Nucleus accumbens (tissue), 56 donors: Measurements from ENCODE around the gene ARHGAP23.

Experiments used
- DNase-seq, 56 donors: peaks; one replicate each; lab custom pipeline; 2025; lab: John Stamatoyannopoulos, UW

Gene ARHGAP23, protein sequence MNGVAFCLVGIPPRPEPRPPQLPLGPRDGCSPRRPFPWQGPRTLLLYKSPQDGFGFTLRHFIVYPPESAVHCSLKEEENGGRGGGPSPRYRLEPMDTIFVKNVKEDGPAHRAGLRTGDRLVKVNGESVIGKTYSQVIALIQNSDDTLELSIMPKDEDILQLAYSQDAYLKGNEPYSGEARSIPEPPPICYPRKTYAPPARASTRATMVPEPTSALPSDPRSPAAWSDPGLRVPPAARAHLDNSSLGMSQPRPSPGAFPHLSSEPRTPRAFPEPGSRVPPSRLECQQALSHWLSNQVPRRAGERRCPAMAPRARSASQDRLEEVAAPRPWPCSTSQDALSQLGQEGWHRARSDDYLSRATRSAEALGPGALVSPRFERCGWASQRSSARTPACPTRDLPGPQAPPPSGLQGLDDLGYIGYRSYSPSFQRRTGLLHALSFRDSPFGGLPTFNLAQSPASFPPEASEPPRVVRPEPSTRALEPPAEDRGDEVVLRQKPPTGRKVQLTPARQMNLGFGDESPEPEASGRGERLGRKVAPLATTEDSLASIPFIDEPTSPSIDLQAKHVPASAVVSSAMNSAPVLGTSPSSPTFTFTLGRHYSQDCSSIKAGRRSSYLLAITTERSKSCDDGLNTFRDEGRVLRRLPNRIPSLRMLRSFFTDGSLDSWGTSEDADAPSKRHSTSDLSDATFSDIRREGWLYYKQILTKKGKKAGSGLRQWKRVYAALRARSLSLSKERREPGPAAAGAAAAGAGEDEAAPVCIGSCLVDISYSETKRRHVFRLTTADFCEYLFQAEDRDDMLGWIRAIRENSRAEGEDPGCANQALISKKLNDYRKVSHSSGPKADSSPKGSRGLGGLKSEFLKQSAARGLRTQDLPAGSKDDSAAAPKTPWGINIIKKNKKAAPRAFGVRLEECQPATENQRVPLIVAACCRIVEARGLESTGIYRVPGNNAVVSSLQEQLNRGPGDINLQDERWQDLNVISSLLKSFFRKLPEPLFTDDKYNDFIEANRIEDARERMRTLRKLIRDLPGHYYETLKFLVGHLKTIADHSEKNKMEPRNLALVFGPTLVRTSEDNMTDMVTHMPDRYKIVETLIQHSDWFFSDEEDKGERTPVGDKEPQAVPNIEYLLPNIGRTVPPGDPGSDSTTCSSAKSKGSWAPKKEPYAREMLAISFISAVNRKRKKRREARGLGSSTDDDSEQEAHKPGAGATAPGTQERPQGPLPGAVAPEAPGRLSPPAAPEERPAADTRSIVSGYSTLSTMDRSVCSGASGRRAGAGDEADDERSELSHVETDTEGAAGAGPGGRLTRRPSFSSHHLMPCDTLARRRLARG (N-terminal part only)

DNA sequence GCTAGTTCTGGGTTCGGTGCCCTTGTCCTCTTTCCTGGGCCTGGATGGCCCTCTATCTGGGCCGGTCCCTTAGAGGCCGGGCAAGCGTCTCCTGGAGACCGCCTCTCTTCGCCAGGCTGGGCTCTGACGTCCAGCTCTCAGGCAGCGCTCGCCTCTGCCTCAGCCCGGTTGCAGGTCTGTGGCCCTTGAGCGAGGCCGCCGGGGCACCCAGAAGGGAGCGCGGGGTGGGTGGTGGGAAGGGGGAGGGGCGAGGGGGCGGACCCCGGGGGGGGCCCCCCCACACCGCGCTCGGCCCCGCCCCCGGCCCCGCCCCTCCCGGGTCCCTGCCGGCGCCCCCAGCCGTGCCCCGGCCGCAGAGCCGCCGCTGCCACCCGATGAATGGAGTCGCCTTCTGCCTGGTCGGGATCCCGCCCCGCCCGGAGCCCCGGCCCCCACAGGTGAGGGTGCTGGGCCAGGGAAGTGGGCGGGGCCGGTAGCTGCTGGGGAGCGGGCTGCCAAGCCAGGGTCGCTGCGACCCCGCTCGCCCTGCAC lies at the start of gene ARHGAP23:
Gene ARHGAP23 (plus strand): TSS at position 353 of the 531 bp plus-strand sequence. CDS start 22 bp downstream, at position 375.
- peak in 50 of 56 donors; percentile 39 to 89 (median 73) for DNase-seq

DNA sequence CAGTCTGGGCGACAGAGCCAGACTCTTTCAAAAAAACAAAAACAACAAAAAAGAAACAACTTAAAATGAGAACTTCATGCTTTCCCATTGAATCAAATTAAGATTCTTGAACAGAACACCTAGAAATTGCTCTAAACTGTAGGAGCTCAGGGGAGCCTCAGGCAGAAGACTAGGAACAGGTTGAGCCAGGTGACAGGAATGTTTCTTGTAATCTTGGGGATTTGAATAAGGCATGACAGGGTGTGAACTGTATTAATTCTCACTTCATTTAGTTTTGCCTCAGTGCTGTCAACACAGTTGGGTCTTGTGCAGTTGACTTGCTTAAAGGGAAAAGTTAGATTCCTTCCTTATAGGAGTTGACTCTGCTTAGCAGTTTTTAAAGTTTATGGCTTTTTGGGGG lies 48.8 kb upstream of the ARHGAP23 start:
- no peak for DNase-seq

DNA sequence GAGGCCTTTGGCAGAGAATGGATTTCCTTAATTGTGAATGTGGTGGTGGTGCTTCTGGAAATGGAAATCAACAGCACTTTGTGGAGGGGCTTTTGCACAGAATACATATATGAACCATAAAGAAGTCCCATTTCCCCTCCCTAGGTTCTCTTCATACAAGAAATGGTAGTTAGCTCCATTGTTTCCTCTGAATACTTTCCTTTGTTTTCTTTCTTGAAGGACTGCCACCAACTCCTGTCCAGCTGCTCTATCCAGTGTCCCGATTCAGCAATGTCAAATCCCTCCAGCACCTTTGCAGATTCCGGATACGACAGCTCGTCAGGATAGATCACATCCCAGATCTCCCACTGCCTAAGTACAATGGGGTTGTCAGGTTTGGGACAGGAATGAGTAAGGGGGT lies 33.2 kb upstream of the ARHGAP23 start:
- no peak for DNase-seq

DNA sequence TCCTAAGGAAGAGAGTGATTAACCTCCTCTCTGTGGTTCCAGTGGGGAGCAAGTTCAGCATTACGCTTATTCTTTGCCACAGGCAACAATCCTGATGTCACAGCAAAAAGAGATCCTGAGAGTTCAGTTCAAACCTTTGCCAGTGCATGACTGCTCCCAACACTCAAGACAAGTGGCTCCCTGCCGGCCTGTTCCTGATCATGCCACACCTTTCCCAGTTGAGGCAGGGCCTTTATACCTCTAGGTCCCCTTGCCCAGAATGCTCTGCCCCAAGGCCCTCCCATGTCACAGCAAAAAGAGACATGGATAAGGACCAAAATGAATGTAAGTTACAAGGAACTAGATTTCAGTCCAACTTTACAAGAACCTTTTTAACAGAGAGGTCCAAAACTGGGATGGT lies 31.0 kb upstream of the ARHGAP23 start:
- DNase-seq: no peak

DNA sequence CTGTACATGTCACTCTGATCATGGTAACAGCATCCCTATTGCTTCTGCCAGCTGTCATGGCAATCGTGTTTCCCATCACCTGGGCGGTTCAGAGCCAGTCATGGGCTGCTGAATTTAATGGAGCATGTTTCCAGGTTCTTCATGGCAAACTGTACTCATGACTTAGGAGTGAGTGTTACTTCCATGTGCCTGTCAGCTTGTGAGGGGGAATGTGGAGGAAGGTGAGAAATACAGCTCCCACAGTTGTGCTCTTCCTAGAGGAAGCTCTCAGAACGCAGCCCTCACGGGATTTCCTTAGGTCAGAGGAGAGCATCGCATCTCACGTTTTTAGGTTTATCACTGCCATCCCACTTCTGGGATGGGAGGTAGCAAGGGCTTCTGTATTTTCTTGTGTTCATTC lies 28.0 kb upstream of the ARHGAP23 start:
- peak in 4 of 56 donors; percentile 5 to 10 (median 8) for DNase-seq

DNA sequence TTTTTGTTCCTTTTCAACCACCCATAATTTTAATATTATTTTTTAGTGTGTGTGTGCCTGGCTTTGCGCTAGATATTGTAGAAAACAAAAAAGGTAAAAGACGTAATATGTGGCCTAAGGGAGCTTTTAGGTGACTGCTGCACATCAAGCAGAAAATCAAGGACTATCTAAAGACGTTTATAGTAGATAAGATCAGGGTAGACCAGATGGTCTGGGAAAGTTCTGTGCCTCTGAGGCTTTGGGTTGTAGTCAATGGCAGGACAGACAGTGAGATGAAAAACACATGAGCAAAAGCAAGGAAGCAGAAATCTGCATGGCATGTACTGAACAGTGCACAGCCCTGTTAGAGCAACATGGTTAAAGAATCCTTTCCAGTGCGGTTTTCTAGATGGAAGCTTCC lies 26.8 kb upstream of the ARHGAP23 start:
- DNase-seq: no peak

DNA sequence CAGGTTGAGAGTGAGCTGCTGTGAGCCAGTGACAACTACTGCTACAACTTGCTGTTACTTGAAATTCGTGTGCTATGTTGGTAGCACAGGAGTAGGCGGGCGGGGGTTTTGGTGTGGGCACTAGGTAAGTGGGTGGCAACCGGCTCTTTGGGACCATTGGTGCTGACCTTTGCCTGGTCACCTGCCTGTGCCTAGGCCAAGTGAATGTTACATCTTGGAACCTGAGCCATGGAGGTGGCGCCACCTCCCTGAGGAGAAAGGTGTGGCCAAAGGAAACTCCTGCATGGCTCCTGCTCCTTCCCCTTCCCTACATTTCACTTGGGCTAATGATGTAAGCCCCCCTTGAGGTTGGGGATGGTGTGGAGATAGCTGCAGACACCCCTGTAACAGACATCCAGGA lies 25.4 kb upstream of the ARHGAP23 start:
- no peak for DNase-seq

DNA sequence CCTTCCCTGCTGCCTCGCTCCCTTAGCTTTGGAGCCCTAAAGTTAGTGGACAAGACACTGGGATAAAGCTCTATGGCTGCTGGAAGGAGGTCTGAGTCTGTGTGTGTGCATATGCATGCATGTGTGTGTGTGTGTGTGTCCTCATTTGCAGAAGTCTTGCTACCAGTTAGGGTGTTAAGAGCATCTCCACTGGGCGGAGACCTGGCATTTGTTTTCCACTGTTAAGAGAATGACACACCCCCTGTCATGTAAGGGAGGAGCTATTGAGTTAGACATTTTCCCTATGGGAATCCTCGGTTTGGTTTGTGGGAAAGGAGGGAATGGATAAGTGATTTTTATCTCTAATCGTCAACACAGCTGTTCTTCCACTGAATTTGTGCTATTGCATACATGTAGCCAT lies 24.8 kb upstream of the ARHGAP23 start:
- no peak for DNase-seq

DNA sequence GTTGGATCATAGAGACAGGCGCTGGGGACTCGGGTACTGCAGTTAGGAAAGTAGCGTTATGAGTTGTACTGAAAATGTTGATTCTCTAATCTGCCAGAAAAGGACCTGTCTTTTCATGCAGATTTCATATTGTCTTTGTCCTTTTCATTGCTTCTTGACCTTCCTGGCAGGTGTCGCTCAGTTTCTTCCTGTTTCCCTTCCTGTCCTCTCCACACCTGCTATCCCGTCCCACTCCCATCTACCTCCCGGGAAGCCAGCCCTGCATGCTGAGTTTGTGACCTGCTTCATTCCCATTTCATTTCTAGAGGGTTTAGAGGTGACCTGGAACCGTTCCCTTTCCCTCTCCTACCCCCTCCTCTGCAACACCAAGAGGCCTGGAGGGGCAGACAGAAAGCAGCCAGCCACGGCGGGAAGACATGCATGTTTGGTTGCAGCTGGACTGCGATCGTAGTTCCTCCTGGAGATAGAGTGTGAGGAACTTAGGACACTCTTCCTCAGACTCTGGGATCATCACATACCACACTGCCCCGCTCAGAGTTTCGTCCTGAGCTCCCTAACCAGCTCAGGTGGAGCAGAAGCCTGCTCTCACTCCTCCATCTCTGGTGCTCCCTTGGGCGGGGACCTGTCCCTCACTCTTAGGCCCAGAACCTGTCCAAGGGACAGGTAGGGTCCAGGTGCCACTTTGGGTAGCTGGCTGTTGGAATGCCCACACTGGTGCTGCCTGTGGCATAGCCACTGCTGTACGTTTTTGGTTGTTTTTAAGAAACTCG lies 23.9 kb upstream of the ARHGAP23 start:
- no peak for DNase-seq

DNA sequence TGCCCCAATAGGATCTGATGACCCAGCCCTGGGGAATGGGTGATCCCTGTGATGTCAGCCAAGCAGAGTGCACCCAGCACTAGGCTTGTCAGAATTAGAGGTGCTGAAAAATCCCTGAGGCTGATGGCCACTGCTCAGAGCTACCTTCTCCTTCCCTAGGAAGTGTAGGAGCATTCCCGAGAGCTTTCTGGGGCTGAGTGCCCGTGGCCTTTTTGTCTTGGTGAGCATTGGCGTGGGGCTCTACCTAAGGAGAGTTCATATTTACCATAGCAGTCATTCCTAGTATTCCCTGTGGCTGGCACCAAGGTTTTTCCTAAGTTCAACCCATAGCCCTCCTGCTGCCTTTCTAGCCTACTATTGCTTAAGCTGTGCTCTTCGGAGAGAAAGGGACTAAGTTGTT lies 22.6 kb upstream of the ARHGAP23 start:
- DNase-seq: no peak

DNA sequence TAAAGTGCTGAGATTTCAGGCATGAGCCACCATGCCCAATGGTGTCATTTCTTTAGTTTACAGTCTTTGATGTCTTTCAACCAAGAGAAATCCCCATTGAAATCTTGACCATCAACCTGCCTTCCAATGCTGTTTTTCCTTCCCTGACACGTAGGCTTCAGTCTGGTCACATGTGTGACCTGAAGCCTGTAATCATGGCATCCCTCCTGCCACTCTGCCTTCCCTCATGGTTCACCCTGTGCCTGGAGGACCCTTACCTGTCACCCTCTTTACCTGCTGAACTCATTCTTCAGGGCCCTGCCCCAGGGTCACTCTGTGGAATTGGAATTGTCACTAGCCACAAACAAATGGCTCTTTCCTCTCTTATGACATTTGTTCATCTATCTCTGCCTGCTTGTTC lies 18.1 kb upstream of the ARHGAP23 start:
- DNase-seq: no peak

DNA sequence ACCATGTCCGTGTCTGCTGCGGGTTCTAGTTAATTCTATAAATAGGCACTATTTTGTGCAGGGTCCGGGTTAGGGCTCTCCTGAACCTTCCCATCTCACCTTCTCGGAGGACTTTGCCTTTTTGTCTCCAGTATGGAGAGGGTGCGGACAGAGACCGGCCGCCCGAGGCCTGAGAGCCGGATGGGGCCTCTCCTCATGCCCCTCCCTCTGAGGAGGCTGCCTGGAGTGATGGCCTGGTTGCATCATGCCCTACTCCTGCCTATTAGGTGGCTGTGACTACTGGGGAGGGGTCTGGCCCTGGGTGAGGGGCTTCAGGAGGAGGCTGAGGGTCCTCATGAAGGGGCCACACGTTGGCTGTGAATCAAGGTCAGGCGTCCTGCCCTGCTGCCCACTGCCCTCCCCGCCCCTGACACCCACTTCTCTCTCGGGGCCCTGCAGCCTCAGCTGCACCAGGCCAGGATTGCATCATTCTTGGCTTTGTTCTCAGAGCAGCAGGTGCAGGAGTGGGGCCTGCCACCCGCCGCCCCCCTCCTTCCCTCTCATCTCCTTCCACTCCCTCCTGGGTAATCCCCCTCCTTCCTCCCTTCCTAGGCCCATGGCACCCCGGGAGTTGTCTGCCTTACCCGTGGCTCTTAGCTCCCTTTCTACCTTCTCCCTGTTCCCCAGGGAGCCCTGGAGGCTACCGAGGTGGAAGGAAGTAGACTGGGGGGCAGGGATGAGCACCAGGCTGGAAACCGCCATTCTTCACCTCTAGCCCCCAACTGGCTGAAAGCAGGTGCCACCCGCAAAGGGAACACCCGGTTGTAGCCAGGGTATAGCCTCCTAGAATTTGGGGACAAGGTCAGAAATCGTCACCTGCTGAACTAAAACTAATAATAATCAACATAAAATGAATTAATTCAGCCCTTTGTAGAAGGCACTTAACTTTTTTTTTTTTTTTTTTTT lies 12.7 kb upstream of the ARHGAP23 start:
- peak in 16 of 56 donors; percentile 21 to 66 (median 48) for DNase-seq

DNA sequence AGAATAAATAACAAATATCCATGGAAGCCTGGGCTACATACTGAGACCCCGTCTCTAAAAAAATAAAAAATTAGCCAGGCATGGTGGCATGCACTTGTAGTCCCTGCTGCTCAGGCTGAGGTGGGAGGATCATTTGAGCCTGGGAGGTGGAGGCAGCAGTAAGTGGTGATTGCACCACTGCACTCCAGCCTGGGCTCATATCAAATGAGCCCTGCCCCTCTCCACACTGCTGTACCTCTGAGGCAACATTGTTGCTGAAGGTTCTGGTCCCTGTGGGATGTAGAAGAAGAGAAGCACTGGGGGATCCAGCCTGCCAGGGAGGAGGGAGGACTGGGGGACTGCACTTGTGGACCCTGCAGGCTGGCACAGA lies 11.4 kb upstream of the ARHGAP23 start:
- DNase-seq: no peak

DNA sequence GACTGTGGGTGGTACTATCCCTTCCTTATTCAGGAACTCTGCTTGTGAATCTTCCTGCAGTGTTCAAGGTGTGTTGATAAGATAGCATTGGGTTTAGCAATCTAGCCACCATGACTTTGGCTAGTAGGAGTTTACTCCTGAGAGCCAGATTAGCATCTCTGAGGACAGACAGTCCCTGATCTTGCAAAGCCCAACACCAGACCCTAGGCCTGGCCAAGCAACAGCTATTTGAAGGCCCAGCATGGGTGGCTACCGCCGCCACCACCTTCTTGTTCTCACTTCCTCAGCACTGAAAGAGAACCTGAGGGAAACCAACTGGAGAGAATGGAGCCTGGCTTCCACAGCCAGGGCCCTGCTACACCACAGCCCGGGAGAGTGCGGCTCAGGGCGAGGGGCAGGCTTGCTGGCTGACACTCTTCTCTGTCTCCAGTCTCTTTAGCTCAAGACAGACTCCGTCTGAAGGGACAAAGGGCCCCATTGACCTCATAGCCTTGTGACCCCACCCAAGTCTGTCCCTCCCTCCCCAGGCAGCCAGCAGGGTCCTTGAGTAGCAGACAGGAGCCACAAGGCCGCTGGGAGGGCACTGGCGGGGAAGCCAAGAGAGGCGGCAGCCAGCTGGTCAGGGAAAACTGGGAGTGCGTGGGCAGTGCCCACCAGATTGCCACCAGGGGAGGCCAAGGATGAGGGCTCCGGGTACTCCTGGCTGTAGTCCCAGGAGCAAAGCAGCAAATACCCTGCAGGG lies 10.9 kb upstream of the ARHGAP23 start:
- peak in 4 of 56 donors; percentile 37 to 43 (median 41) for DNase-seq

DNA sequence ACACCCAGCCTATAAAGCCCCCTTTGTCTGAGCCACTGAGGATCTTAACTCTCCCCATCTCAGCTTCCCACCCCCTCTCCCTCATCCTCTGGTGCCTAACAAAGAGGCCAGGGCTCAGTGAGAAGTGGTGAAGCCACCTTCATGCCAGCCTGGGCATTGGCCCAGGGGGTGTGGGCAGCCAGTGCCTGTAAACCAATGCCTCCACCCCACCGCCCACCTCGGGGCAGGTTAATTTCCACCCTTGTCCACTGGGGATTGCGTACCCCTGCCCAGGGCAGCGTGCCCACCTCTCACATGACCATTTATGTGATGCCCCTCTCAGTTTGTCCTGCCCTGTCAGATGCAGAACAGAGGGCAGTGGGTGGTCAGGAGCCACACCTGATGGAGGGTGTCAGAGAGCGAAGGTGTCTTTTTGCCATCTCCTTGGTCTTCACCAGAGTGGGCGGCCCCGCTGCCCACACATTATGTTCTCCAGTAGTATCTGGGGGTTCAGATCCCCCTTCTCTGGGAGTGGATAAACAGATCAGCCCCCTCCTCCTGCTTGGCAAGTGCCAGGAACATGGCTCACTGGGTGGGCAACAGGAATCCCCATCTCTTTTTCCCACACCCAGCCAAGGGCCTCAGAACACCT lies 10.1 kb upstream of the ARHGAP23 start:
- peak in 5 of 56 donors; percentile 27 to 43 (median 36) for DNase-seq

DNA sequence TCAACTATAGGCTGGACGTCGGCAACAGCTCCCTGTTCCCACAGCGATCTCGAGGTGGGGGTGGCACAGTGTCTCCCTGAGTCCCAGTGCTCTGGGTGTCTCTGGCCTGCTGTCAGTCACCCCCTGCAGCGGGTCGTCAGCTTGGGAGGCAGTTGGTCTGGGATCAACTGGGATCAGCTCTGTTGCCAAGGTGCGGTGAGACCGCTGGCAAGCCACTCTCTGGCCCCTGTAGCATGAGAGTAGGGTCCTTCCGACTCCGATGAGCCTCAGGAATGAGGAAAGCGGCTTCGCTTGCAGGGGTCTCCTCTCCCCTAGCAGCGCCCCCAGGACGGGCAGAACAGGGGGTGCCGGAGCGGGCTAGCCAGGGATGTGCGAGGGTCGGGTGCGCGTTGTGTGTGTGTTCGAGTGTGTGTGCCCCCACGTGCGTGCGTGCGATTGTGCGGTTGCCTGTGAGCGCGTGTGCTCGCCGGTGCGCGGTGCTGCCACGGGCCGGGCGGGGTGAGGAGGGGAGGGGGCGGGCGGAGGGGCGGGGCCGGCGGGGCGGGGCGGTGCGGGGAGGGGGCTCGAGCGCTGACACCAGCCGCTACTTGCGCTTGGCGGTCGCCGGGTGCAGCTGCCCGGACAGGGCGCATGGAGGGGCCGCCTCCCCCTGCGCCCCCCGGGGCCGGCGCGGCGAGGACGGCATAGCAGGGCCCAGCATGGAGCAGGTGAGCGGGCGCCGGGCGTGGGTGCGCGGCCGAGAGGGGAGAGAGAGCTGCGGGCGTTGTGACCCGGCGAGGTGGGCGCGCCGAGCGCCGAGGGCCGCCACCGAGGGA lies 9.4 kb upstream of the ARHGAP23 start:
- DNase-seq: peak in 5 of 56 donors; percentile 16 to 62 (median 37)
